Measurements from ENCODE around the gene GUCY1A1. TPM values are rescaled to one million over a fixed set of nuclear protein-coding genes. Genes with fewer than 3 reads are reported as not detected.

Gene GUCY1A1
- total and polyA plus RNA-seq, 2 of the 4 experiments (the other 2 are of a cell fraction): 0.19 to 0.54 TPM

DNA sequence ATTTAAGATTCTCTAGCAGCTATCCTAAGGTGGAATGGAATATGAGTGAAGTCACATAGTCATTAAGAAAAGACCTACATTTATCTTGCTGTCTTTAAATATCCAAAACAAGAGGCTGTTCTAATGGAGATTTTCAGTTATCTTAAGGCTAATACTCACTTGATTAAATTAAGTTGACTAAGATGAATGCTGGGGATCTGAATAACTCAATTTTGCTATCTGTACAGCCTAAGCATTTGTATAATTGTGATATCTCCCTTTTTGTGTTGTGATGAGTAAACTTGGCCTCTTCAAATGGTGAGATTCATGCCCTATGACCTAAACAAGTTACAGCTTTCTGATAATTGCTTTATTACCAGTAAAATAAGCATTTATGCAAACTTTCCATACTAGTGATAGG, 13.6 kb upstream of the GUCY1A1 start:
- dilution Hi-C loops (cut with HindIII; ENCODE audit: low sequenced_read_pairs, unreplicated experiment): no loop called here
- Histone ChIP-seq H3K4ac (ENCODE audit: low read depth, low read length) (no peak overlapping the region), H3K23ac (ENCODE audit: low read depth, low read length) (no peak overlapping the region), H3K4me1 (ENCODE audit: control insufficient read depth, insufficient read depth, low read length) (no peaks in the 10 kb centered on the region), H3K9me1 (ENCODE audit: insufficient read depth, low read length) (no peaks in the 10 kb centered on the region), H3K9ac (ENCODE audit: low read depth, low read length) (no peak overlapping the region), H3K56ac (ENCODE audit: extremely low read depth, insufficient read depth, low read length) (no peak overlapping the region), H2BK20ac (ENCODE audit: low read depth, low read length) (no peak overlapping the region), H3K27ac (ENCODE audit: insufficient read depth, low read length) (no peak overlapping the region), H3K14ac (replicated peaks; ENCODE audit: low read depth, low read length) (no peak overlapping the region), H2BK15ac (ENCODE audit: low read depth, low read length) (no peak overlapping the region), H4K91ac (ENCODE audit: insufficient read depth, low read depth, low read length) (no peak overlapping the region), H3K18ac (ENCODE audit: low read depth, low read length) (no peak overlapping the region), H2BK5ac (ENCODE audit: low read depth, low read length, poor library complexity, severe bottlenecking) (no peak overlapping the region), H2BK120ac (ENCODE audit: low read depth, low read length) (no peak overlapping the region), H3K4me3 (ENCODE audit: insufficient read depth, low read depth, low read length) (no peak overlapping the region), H3K36me3 (ENCODE audit: control insufficient read depth, insufficient read depth, low read length) (no peaks in the 10 kb centered on the region), H2AFZ (replicated peaks; ENCODE audit: low read length, poor library complexity) (no peak overlapping the region), H3K4me2 (ENCODE audit: low read depth, low read length) (no peak overlapping the region), H4K20me1 (ENCODE audit: insufficient read depth, low read length) (no peaks in the 10 kb centered on the region), H2AK5ac (ENCODE audit: low read depth, low read length) (no peak overlapping the region), H4K8ac (ENCODE audit: low read depth in 2 of 2, low read length in 2 of 2) (no peak overlapping the region), H3K79me1 (ENCODE audit: low read depth in 1 of 2, low read length in 2 of 2) (no peaks in the 10 kb centered on the region), H3K9me3 (ENCODE audit: control insufficient read depth, insufficient read depth, low read length) (no peaks in the 10 kb centered on the region), H4K5ac (ENCODE audit: low read depth, low read length) (no peak overlapping the region), H3K27me3 (ENCODE audit: control insufficient read depth, insufficient read depth, low read length) (no peaks in the 10 kb centered on the region), H2AK9ac (replicated peaks; ENCODE audit: low read depth, low read length, poor library complexity) (no peak overlapping the region)
- TF ChIP-seq RCOR1 (IDR thresholded peaks at IDR 0.05; ENCODE audit: insufficient replicate concordance, low read length): no peak
- POLR2A ChIA-PET (ENCODE audit: unreplicated experiment): no interaction called here
- no peak for ATAC-seq (ENCODE audit: low read depth)
- intact Hi-C loops (cut with micrococcal nuclease): loop anchor here (1.0 kb wide), 1 partner anchor 26 kb away; no protein-coding TSS in a partner anchor
- no peak for DNase-seq
- in situ Hi-C loops (cut with MboI; ENCODE audit: low sequenced_read_pairs): no loop called here
- BruUV-seq (replicated peaks): no TSS peak
- CTCF ChIA-PET: no interaction called here
